ENCODE results near the gene UBIAD1.
"Not testable (repeated sequence)": the region's sequence is repeated elsewhere in the genome, so short reads cannot be mapped to it uniquely, and the experiment has no call there.

Gene UBIAD1

DNA sequence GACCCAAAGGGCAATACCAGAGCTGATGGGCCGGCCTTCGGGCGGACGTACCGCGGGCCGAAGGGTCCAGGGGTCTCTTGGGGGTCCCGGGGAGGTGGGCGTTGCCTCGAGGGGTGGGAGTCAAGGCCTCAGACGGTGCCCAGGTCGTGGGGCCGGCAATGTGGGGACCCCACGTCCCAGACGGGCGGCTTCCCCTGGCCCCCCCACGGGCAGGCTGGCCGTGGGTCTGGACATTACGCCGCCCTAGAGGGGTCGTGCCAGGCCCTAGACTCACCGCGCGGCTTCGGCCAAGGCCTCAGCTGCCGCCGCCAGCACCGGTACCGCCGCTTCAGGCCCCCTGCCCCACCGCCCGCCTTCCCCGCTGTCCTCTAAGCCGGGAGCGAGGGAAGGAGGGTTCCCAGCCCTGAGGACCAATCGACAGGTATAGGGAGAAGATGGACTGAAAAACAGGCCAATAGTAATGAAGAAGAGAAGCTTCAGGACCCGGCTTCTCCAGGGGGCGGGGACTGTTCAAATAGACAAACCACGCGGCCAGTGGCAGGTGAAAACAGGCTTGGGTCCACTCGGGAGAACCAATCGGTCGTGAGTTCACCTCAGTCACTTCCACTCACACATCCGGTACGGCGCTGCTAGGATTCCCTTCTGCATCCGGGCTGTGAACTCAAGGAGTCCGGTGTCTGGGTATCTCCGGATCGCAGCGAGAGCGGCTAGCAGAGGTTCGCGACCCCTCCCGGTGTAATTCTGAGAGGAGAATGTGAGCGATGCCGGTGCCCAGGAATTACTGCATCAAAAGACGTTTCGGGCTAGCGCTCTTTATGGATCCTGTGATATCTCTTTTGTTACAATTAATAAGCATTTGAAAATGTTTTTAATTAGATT lies 10.6 kb upstream of the UBIAD1 start, which contains the start of gene MTOR:
TSS of gene MTOR (minus strand) at position 381 of the 879 bp plus-strand sequence. CDS start 3,142 bp downstream, outside the sequence.
- H3K27ac ChIP-seq (ENCODE audit: low read depth, low read length), result peak within 1 kb of the TSS; percentile 85
- H3K27me3 ChIP-seq (ENCODE audit: control insufficient read depth, insufficient read depth, low read length), result no peaks in the 10 kb centered on the region
- H3K36me3 ChIP-seq (ENCODE audit: control insufficient read depth, insufficient read depth, low read length), result peaks cover 7% of the 10 kb centered on the region
- peak within 1 kb of the TSS; percentile 81 for H3K9ac ChIP-seq (ENCODE audit: low read length)
- peak within 1 kb of the TSS; percentile 83 for H3K4me3 ChIP-seq (ENCODE audit: low read length)
- peaks cover 4% of the 10 kb centered on the region for H3K4me1 ChIP-seq (ENCODE audit: control insufficient read depth, insufficient read depth, low read length)

DNA sequence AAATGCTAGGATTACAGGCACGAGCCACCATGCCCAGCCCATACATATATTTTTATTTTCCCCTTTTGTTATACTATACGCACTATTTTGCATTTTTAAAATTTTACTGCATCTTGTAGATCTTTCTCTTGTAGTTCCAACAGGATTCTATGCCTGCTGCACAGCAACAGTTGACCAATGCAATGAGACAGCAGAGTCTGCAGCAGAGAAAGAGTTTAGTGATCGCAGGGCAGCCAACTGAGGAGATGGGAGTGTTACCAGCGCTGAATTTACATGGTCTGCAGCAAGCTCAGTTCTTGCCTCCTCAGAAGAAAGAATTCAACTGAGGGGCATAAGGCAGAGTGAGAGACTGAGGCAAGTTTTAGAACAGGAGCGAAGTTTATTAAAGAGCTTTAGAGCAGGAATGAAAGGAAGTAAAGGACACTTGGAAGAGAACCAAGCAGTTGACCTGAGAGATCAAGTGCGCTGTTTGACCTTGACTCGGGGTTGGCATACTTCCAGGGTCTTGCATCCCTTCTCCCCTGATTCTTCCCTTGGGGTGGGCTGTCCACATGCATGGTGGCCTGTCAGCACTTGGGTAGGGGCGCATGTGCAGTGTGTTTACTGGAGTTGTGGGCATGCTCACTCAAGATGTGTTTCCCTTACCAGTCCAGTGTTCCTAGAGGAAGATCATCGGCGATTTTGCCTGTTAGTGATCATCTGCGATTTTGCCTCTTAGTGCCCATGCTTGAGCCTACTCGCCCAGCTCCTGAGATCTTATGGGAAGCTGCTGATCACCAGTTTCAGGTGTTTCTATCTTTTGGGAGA lies 6.5 kb upstream of the UBIAD1 start:
- no peak overlapping the region for H3K4me3 ChIP-seq (ENCODE audit: low read length)
- H3K27me3 ChIP-seq (ENCODE audit: control insufficient read depth, insufficient read depth, low read length), result no peaks in the 10 kb centered on the region
- H3K36me3 ChIP-seq (ENCODE audit: control insufficient read depth, insufficient read depth, low read length), result no peaks in the 10 kb centered on the region
- H3K4me1 ChIP-seq (ENCODE audit: control insufficient read depth, insufficient read depth, low read length), result peaks cover 4% of the 10 kb centered on the region
- no peak overlapping the region for H3K27ac ChIP-seq (ENCODE audit: low read depth, low read length)
- no peak overlapping the region for H3K9ac ChIP-seq (ENCODE audit: low read length)

DNA sequence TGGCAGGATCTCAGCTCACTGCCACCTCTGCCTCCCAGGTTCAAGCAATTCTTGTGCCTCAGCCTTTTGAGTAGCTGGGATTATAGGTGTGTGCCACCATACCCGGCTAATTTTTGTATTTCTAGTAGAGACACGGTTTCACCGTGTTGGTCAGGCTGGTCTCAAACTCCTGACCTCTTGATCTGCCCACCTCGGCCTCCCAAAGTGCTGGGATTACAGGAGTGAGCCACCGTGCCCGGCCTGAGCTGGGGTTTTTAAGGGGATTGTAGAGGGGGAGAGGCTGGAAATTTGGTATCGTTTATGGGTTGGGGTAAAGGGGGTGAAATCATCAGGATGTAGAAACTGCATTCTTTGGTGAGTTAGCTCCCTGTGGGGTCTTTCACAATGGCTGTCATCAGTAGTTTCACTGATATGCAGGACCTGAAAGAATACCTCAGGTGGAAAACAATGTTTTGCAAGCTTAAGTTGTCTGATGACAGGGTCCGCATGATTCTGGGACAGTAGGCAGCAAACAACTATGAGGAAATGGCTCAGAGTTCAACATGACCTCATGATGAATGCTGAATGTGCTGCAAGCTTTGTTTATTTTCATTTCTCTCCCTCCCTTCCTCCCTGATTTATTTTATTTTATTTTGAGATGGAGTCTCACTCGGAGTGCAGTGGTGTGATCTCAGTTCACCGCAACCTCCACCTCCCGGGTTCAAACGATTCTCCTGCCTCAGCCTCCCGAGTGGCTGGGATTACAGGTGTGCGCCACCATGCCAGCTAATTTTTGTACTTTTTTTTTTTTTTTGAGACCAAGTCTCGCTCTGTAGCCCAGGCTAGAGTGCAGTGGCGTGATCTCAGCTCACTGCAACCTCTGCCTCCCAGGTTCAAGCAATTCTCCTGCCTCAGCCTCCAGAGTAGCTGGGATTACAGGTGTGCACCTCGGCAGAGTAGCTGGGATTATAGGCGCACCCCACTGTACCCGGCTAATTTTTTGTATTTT lies 5.4 kb upstream of the UBIAD1 start:
- not testable (repeated sequence) for H3K36me3 ChIP-seq (ENCODE audit: control insufficient read depth, insufficient read depth, low read length); H3K4me1 ChIP-seq (ENCODE audit: control insufficient read depth, insufficient read depth, low read length); H3K27me3 ChIP-seq (ENCODE audit: control insufficient read depth, insufficient read depth, low read length); H3K27ac ChIP-seq (ENCODE audit: low read depth, low read length); H3K9ac ChIP-seq (ENCODE audit: low read length); H3K4me3 ChIP-seq (ENCODE audit: low read length)

DNA sequence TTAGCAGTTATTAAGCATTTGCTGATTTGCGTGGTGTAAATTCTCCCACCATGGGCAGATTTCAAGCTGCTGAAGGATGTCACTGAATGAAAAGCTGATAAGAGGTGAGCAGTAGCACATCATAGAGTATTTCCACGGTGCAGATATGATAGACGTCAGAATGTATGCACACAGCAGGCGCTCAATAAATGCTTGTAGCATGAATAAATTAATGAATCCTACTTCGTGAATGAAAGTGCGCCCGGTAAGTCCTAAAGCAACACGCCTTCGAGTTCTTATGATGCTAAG lies 510 bp upstream of the UBIAD1 start:
- Histone ChIP-seq H3K4me1 (ENCODE audit: control insufficient read depth, insufficient read depth, low read length) (peaks cover 7% of the 10 kb centered on the region), H3K27ac (ENCODE audit: low read depth, low read length) (no peak overlapping the region), H3K9ac (ENCODE audit: low read length) (no peak overlapping the region)

DNA sequence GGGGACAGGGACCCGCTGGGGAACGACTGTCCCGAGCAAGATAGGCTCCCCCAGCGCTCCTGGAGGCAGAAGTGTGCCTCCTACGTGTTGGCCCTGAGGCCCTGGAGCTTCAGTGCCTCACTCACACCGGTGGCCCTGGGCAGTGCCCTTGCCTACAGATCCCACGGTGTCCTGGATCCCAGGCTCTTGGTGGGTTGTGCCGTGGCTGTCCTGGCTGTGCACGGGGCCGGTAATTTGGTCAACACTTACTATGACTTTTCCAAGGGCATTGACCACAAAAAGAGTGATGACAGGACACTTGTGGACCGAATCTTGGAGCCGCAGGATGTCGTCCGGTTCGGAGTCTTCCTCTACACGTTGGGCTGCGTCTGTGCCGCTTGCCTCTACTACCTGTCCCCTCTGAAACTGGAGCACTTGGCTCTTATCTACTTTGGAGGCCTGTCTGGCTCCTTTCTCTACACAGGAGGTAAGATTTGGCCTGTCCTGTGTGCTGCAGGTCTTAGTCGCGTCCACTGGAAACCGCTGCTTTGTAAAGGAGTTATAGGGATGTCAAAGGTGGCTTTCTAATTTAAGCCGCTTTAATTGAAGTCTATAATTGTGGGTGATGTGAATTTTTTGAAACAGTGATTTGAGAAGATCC lies 717 bp downstream of the UBIAD1 start:
- Histone ChIP-seq H3K9ac (ENCODE audit: low read length) (peak overlapping the region; percentile 76), H3K36me3 (ENCODE audit: control insufficient read depth, insufficient read depth, low read length) (no peaks in the 10 kb centered on the region), H3K4me1 (ENCODE audit: control insufficient read depth, insufficient read depth, low read length) (peaks cover 7% of the 10 kb centered on the region), H3K27me3 (ENCODE audit: control insufficient read depth, insufficient read depth, low read length) (no peaks in the 10 kb centered on the region), H3K27ac (ENCODE audit: low read depth, low read length) (peak overlapping the region; percentile 96), H3K4me3 (ENCODE audit: low read length) (peak overlapping the region; percentile 98)

More for the DNA sequence above, 510 bp upstream of the UBIAD1 start:
- Histone ChIP-seq H3K4me3 (ENCODE audit: low read length) (peak overlapping the region; percentile 35), H3K36me3 (ENCODE audit: control insufficient read depth, insufficient read depth, low read length) (no peaks in the 10 kb centered on the region), H3K27me3 (ENCODE audit: control insufficient read depth, insufficient read depth, low read length) (no peaks in the 10 kb centered on the region)

DNA sequence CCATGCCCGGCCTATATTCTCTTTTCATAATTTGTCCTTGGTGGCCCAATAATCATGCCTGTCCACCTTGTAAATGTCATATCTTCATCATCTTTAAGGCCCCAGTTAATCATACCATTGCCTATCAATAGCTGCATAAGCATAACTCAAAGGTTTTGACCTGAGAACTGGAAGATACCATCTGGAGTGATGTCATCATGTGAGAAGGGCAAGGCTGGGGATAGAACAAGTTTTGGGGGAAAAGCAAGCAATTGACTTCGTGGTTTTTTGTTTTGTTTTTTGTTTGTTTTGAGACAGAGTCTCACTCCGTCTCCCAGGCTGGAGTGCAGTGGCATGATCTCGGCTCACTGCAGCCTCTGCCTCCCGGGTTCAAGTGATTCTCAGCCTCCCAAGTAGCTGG lies 6.2 kb downstream of the UBIAD1 start:
- no peak overlapping the region for H3K9ac ChIP-seq (ENCODE audit: low read length)
- peaks cover 3% of the 10 kb centered on the region for H3K4me1 ChIP-seq (ENCODE audit: control insufficient read depth, insufficient read depth, low read length)
- H3K27ac ChIP-seq (ENCODE audit: low read depth, low read length), result no peak overlapping the region
- H3K4me3 ChIP-seq (ENCODE audit: low read length), result no peak overlapping the region
- no peaks in the 10 kb centered on the region for H3K27me3 ChIP-seq (ENCODE audit: control insufficient read depth, insufficient read depth, low read length)
- H3K36me3 ChIP-seq (ENCODE audit: control insufficient read depth, insufficient read depth, low read length), result peaks cover 5% of the 10 kb centered on the region

DNA sequence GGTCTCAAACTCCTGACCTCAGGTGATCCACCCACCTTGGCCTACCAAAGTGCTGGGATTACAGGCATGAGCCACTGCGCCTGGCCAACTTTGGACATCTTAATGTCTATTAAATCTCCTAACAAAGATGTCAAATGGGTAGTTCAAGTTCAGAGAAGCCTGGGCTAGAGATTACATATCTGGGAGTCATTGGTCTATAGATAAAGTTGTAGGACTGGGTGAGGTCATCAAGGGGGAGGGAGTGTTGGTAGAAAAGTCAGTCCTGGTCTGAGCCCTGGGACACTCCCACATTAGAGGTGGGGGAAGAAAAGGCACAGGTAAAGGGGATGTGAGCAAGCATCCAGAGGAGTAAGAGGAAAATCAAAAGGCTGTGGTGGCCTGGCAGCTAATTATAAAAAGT lies 6.6 kb downstream of the UBIAD1 start:
- H3K4me3 ChIP-seq (ENCODE audit: low read length), result no peak overlapping the region
- peaks cover 3% of the 10 kb centered on the region for H3K4me1 ChIP-seq (ENCODE audit: control insufficient read depth, insufficient read depth, low read length)
- no peak overlapping the region for H3K9ac ChIP-seq (ENCODE audit: low read length)
- no peaks in the 10 kb centered on the region for H3K27me3 ChIP-seq (ENCODE audit: control insufficient read depth, insufficient read depth, low read length)
- peaks cover 5% of the 10 kb centered on the region for H3K36me3 ChIP-seq (ENCODE audit: control insufficient read depth, insufficient read depth, low read length)
- no peak overlapping the region for H3K27ac ChIP-seq (ENCODE audit: low read depth, low read length)

DNA sequence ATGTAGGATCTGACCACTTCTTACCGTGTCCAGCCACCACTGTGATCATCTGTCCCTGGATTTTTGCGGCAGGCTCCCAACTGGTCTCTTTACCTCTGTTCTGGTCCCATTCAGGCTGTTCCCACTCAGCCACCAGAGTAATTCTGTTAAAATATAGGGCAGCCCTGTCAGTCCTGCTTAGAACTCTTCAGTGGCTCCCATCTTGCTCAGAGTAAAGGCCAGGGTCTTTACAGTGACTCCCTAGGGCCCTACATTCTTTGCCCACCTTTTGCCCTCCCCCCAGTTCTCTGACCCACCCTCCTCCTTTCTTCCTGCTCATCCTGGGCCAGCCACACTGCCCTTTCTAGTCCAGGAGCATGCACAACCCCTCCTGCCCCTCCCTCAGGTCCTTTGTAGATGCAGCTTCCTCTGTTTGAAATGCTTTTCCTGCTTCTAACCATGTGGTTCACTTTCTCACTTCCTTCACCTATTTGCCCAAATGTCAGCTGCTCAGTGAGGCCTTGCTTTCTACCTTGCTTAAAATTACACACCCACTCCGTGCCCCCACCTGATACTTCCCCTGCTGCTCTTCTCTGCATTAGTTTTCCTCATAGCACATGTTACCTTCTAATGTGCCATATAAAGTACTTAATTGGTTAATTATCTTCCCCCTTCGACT lies 7.8 kb downstream of the UBIAD1 start:
- Histone ChIP-seq H3K4me3 (ENCODE audit: low read length) (no peak overlapping the region), H3K27ac (ENCODE audit: low read depth, low read length) (no peak overlapping the region), H3K4me1 (ENCODE audit: control insufficient read depth, insufficient read depth, low read length) (peaks cover 1% of the 10 kb centered on the region), H3K36me3 (ENCODE audit: control insufficient read depth, insufficient read depth, low read length) (peaks cover 11% of the 10 kb centered on the region), H3K9ac (ENCODE audit: low read length) (no peak overlapping the region), H3K27me3 (ENCODE audit: control insufficient read depth, insufficient read depth, low read length) (no peaks in the 10 kb centered on the region)

DNA sequence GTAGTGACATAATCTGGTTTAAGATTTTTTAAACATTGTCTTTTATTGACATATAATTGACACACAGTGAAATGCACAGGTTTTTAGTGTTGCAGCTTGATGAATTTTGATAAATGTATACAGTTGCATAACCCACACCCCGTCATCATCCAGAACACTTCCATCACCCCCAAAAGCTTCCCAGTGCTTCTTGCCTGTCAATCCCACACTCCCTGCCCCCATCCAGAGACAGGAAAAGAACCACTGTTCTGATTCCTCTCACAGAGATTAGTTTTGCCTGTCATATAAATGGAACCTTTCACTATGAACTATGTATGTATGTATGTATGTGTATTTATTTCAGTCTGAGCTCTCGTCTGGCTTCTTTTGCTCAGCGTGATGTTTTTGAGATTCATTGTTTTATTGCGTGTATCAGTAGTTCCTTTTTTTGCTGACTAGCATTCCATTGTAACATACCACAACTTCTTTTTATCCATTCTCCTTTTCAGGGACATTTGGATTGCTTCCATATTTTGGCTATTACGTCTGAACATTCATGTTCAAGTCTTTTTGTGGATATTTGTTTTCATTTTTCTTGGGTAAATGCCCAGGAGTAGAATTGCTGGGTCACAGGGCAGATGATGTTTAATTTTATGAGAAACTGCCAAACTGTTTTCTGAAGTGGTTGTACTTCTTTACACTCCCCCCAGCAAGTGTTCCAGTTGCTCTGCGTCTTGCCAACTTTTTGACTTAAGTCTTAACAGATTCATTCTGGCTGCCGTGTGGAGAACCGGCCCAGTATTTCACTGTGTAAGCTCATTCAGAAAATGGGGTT lies 8.7 kb downstream of the UBIAD1 start:
- H3K4me3 ChIP-seq (ENCODE audit: low read length), result no peak overlapping the region
- no peaks in the 10 kb centered on the region for H3K27me3 ChIP-seq (ENCODE audit: control insufficient read depth, insufficient read depth, low read length)
- H3K9ac ChIP-seq (ENCODE audit: low read length), result no peak overlapping the region
- peaks cover 19% of the 10 kb centered on the region for H3K36me3 ChIP-seq (ENCODE audit: control insufficient read depth, insufficient read depth, low read length)
- H3K4me1 ChIP-seq (ENCODE audit: control insufficient read depth, insufficient read depth, low read length), result no peaks in the 10 kb centered on the region
- H3K27ac ChIP-seq (ENCODE audit: low read depth, low read length), result peak overlapping the region; percentile 63

DNA sequence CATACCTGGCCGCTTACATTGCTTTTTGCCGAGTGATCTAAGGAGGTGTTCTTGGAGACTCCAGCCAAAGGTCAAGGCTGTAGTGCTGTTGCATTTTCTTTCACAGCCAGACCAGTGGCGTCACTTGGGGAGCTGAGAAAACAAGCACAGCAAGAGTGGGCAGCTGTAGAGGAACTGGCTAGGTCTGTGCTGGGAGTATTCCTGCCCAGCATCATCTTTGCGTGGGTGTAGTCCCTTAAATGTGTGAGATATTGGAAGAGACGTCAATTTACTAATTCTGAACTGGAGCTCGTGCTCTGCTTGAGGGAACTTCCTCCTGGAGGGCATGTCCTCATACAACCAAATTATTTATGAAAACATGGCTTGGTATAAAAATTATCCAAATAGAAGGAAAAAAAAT lies 10.2 kb downstream of the UBIAD1 start:
- Histone ChIP-seq H3K4me1 (ENCODE audit: control insufficient read depth, insufficient read depth, low read length) (no peaks in the 10 kb centered on the region), H3K27ac (ENCODE audit: low read depth, low read length) (no peak overlapping the region), H3K27me3 (ENCODE audit: control insufficient read depth, insufficient read depth, low read length) (no peaks in the 10 kb centered on the region), H3K9ac (ENCODE audit: low read length) (no peak overlapping the region), H3K36me3 (ENCODE audit: control insufficient read depth, insufficient read depth, low read length) (peaks cover 23% of the 10 kb centered on the region), H3K4me3 (ENCODE audit: low read length) (no peak overlapping the region)

DNA sequence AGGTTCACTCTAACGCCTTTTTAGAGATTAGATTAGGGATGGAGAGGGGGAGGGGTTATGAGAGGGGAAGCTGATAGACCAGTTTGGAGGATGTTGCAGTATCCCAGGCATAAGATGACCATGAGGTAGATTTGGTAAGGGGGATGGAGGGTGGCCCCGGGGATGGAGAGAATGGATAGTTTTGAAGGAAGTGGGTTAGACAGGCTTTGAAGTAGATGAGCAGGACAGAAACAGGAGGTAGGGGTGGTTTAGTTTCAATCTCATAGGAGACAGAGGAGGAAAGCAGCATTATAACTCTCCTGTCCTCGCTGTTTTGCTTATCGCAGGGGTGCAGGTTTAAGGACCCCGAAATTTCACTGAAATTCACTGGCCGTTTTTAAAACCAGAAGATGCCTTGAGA lies 11.8 kb downstream of the UBIAD1 start:
- Histone ChIP-seq H3K9ac (ENCODE audit: low read length) (no peak overlapping the region), H3K27ac (ENCODE audit: low read depth, low read length) (no peak overlapping the region), H3K36me3 (ENCODE audit: control insufficient read depth, insufficient read depth, low read length) (peaks cover 25% of the 10 kb centered on the region), H3K4me3 (ENCODE audit: low read length) (no peak overlapping the region), H3K27me3 (ENCODE audit: control insufficient read depth, insufficient read depth, low read length) (no peaks in the 10 kb centered on the region), H3K4me1 (ENCODE audit: control insufficient read depth, insufficient read depth, low read length) (no peaks in the 10 kb centered on the region)

All from rectal smooth muscle tissue (tissue), 1 donor.